Activated CD8-positive, alpha-beta memory T cell treated with anti-CD3 and anti-CD28 coated beads, Interleukin-2, amount 50 U/mL, for 48 hours (primary cell): ENCODE results near the gene FBXL2.
A peak's percentile ranks its signal among the peaks of the same experiment; 100 is the strongest.
"Not testable (repeated sequence)": the region's sequence is repeated elsewhere in the genome, so short reads cannot be mapped to it uniquely, and the experiment has no call there.

Source experiments
- DNase-seq: peaks from one replicate; pipeline ENCODE4 v3.0.0-alpha.2; 2020

FBXL2 gene

GRCh38 chr3:33317963-33318709 lies 40.9 kb downstream of the FBXL2 start:
- no peak for DNase-seq

- DNase-seq = no peak
These were observed 41.6 kb downstream of the FBXL2 start for GRCh38 chr3:33318710-33319380.

DNA sequence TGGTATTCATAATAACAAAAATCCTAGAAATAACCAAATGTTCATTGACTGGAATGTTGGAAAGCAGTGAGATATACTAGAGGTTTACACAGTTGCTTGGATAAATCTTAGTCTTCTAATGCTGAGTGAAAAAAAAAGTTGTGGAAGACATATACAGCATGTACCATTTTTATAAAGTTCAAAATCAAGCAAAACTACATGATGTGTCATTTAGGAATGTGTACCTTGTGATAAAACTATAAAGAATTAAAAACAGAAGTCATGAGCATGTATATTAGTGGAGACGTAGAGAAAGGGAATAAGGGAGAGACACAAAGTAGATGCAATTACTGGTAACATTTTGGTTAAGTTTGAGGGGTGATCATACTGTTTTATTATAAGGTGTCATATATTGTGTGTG lies 45.2 kb downstream of the FBXL2 start:
- no peak for DNase-seq

DNA sequence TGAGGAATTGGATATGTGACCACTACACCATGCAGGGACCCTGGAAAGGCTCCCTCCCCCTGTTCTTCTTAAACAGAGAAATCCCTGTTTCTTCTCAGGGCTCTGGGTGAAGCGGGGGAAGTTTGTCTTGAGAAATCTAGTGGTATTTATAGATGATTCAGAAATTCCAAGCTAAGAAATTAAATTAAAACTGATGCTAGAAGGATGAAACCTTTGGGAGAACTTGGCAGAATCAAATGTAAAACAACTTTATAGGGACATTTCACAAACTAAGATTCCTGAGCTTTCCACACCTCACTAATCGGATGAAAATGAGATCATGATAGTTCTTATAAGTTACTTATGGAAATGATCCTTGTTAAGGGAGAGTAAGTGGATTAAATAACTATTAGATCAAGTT lies 54.2 kb downstream of the FBXL2 start:
- no peak for DNase-seq

- no peak for DNase-seq
These were observed 57.1 kb downstream of the FBXL2 start for GRCh38 chr3:33334364-33334763.

GRCh38 chr3:33338936-33339465 lies 61.8 kb downstream of the FBXL2 start:
- DNase-seq = not testable (repeated sequence)

DNA sequence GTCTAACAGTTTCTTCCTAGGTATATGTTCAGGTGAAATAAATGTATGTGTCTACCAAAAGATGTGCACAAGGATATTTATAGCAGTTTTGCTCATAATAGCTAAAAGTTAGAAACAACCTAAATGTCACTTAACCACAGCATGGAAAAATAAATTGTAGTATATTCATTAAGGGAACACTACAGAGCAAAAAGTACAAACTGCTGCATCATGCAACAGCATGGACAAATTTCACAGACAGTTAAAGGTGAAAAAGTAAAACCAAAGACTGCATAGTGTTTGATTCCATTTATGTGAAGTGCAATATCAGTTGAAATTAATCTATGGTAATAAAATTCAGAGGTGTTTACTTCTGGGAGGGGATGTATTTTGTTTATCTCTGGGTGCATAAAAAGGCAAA lies 62.5 kb downstream of the FBXL2 start:
- no peak for DNase-seq

DNA sequence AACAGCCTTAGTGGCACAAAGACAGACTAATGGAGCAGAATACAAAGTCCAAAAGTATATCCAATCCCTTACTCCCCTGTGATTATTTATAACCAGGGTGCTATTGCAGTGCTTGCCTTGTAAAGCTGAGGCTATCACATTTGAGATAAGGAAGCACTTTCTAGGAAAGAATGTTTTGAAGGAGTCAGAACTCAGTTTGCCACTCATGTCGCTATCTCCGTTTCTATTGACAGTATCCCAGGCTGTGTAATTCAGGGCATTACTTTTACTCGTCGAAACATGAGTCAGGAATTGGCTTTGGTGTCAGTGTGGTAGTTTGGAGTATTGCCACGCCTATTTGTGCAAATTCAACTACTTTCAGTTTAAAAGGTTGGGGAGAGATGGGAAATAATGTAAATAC lies 78.4 kb downstream of the FBXL2 start:
- no peak for DNase-seq

GRCh38 chr3:33358172-33358781 lies 81.0 kb downstream of the FBXL2 start:
- DNase-seq = no peak

GRCh38 chr3:33360136-33360825 lies 83.0 kb downstream of the FBXL2 start:
- no peak for DNase-seq

DNA sequence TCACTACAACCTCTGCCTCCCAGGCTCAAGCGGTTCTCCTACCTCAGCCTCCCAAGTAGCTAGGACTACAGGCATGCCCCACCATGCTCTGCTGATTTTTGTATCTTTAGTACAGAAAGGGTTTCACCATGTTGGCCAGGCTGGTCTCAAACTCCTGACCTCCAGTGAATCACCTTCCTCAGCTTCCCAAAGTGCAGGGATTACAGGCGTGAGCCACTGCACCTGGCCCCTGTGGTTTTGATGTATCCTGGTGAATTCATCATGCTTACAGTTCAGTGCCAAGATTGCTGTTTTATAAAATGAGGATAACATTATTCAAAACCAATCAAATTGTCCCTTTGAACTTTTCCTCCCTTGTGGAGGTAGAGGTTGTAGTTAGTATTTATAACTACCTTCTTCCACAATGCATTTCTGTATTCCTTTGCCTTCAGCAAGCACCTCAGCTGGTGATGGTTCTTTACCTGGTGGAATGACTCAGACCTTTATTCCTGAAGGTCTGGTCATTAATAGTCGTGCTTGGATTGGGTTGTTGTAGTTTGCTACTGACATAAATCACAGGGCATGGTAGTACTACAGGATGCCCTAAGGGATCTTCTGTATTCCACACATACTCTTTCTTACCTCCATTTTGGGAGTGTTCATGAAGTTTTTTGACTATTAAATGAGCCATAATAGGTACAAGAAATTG lies 86.0 kb downstream of the FBXL2 start:
- DNase-seq = no peak

DNA sequence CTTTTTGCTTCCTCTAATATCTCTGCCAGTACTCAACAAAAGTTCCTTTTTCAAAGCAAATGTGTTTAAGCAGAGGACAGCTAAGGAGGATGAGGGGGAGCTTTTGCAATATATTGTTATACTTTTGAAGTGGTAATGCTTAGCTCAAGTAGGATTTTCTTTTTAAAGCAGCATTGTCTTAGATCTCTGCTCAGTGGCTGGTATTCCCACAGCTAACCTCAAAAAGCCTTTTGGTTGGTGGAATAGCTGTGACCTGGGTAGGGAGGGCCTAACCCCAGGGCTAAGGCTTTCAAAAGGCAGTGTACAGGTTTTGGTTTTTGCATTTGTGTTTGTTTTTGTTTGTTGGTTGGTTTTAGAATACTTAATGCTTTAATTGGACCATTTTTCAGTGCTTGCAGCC lies 86.8 kb downstream of the FBXL2 start:
- no peak for DNase-seq

- DNase-seq = no peak
These were observed 87.4 kb downstream of the FBXL2 start for GRCh38 chr3:33364531-33365128.

DNA sequence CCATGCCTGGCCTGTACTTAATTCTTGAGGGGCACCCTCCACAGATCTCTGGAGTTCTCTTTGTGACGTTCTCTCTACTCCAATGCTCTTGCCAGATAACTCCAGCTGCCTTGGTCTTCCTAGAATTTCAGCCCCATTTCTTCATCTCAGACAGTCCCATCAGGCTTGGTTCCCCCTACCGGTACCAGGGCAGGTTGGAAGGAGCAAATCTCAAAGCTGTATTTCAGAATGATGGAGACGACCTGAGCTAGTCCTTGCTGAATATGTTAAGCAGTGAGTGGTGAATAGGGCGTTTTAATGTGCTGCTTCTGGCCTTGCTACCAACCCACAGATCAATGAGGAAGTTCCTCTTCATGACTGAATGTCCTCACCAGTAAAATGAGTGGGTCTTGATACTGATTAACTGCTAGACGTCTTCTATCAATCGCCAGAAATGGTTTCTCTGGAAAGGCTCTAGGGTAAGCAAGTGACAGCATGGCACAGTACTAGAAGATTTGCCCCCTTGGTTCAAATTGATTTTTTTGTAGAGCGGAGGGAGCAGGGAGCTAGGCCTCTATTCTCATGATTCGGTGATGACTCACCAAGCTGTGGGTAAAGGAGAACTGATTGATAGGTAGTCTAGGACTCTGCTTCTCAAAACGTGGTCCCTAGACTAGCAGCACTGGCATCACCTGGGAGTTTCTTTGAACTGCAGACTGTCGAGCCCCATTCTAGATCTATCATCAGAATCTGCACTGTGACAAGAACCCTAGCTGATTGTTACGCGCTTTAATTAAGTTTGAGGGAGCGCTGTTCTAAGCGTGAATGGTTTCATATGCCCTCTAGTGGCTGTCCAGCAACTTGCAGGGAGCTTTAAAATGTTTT lies 95.2 kb downstream of the FBXL2 start:
- DNase-seq = peak; percentile 60

DNA sequence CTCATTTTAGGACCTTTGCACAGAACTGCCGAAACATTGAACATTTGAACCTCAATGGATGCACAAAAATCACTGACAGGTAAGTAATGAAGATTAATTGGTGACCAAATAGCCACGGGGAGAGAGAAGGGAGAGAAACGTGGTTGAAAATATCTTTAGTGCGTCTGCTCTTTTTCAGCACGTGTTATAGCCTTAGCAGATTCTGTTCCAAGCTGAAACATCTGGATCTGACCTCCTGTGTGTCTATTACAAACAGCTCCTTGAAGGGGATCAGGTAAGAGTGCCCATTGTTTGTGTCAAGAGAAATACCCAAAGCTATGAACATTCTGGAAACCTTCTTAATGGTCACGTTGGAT lies 95.8 kb downstream of the FBXL2 start:
- DNase-seq = no peak

- no peak for DNase-seq
These were observed 100.2 kb downstream of the FBXL2 start for GRCh38 chr3:33377489-33377888.

DNA sequence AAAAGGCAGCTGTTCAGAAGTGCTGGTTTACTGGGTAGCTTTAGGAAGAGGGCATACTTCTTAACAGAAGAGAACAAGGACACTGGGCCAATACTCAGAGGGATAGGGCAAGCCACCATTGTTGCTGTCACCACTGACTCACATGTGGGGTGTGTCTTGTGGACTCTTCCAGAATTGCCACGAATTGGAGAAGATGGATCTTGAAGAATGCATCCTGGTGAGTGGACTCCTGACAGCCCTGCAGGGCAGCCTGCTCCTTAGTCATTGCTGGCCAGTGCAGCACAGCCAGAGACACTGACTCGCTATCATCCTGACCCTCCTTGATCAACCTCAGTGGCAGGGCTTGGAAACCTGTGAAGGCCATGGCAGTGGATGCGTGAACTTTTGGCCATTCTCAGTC lies 100.7 kb downstream of the FBXL2 start:
- no peak for DNase-seq

DNA sequence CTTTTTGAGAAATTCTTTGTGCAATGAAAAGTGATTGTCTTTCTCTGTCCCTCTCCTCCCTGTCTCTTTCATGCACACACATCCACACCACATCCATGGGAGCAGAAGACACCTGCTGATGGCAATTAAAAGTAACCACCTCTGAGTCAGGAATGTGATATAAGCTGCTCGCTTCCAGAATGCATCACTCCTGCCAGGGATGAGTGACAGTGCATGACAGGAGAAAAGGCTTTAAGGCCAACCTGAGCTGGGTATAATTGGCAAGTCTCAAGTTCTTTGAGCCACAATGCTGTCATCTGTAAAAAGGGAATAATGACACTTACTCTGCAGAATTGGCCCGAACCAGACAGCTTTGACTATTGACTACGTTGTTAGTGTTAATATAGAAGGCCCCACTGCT lies 103.4 kb downstream of the FBXL2 start:
- DNase-seq = no peak

GRCh38 chr3:33383951-33384350 lies 106.7 kb downstream of the FBXL2 start:
- no peak for DNase-seq

DNA sequence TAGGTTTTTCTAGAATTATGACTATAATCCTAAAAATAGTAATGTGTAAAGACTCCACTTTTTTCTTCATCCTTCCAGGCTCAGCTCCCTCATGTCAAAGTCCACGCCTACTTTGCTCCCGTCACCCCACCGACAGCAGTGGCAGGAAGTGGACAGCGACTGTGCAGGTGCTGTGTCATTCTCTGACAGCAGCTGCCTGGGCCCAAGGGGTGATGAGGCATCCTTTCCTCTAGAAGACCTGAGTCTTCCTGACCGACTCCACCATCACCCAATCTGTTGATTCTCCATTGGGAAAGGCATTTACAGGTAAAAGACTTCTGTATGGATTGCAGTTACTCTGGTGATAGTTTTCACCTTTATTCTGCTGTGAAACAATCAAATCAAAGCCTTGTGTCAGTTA lies 108.2 kb downstream of the FBXL2 start:
- DNase-seq = peak; percentile 71

DNA sequence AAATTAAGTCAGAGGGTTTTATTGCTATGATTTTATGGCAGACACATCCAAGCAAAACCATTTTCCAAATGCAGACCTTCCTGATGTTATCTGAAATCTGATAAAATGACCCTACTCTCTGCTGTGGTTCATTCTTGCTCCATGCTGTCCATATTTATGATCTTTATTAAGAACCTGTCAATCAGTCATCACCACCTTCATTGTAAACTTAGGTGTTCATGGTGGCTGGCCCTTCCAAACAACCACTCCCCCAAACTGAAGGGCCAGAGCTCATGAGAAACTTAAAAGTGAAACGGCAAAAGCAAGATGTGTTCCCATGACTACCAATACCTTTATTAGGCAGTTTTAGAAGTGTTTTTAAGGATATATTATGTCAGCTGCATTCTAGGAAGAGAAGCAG lies 109.4 kb downstream of the FBXL2 start:
- DNase-seq = no peak
